Measurements from ENCODE around the gene ZNF239. TPM values are rescaled to one million over a fixed set of nuclear protein-coding genes. Genes with fewer than 3 reads are reported as not detected.

The ZNF239 gene
- total and polyA plus RNA-seq, 2 donors (not counting 3 experiments of a cell fraction or from before 2014, with no cell fraction given), result 0.30 to 0.51 TPM

GRCh38 chr10:43576580-43576979, 2.2 kb upstream of the ZNF239 start:
- POLR2A ChIA-PET, result no interaction called here
- no peaks in the 10 kb centered on the region for H3K79me2 ChIP-seq (ENCODE audit: control insufficient read depth, insufficient read depth, low read length)
- FAIRE-seq, result no peak
- peaks cover 6% of the 10 kb centered on the region for H3K4me1 ChIP-seq (ENCODE audit: control insufficient read depth, extremely low read depth, insufficient read depth, low read length)
- no peak overlapping the region for H3K4me2 ChIP-seq (ENCODE audit: insufficient read depth, low read length)
- CTCF ChIA-PET, result no interaction called here
- dilution Hi-C loops (cut with MboI; ENCODE audit: extremely low pct_ligation_motif_present, low sequenced_read_pairs), result no loop called here
- no peak overlapping the region for H2AFZ ChIP-seq (ENCODE audit: low read depth, low read length)
- TF ChIP-seq POLR2A (IDR thresholded peaks at IDR 0.05; ENCODE audit: low read depth, low read length) (no peak), POLR2AphosphoS5 (IDR thresholded peaks at IDR 0.05; ENCODE audit: insufficient read depth, low read depth, low read length) (no peak), JUN (IDR thresholded peaks at IDR 0.05; ENCODE audit: borderline replicate concordance, insufficient read depth, insufficient read length, low read depth) (no peak), MAX (IDR thresholded peaks at IDR 0.05; ENCODE audit: insufficient read depth, insufficient read length) (no peak), GATA2 (IDR thresholded peaks at IDR 0.05; ENCODE audit: insufficient read depth, insufficient read length, low read depth, low read length) (no peak), EZH2 (IDR thresholded peaks at IDR 0.05; ENCODE audit: borderline replicate concordance, low read depth, low read length, severe bottlenecking) (no peak), FOS (IDR thresholded peaks at IDR 0.05; ENCODE audit: borderline replicate concordance, insufficient read depth, low read length) (no peak), MYC (IDR thresholded peaks at IDR 0.05; ENCODE audit: low read depth, low read length) (no peak)
- TF ChIP-seq, protein P1, sequence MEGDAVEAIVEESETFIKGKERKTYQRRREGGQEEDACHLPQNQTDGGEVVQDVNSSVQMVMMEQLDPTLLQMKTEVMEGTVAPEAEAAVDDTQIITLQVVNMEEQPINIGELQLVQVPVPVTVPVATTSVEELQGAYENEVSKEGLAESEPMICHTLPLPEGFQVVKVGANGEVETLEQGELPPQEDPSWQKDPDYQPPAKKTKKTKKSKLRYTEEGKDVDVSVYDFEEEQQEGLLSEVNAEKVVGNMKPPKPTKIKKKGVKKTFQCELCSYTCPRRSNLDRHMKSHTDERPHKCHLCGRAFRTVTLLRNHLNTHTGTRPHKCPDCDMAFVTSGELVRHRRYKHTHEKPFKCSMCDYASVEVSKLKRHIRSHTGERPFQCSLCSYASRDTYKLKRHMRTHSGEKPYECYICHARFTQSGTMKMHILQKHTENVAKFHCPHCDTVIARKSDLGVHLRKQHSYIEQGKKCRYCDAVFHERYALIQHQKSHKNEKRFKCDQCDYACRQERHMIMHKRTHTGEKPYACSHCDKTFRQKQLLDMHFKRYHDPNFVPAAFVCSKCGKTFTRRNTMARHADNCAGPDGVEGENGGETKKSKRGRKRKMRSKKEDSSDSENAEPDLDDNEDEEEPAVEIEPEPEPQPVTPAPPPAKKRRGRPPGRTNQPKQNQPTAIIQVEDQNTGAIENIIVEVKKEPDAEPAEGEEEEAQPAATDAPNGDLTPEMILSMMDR (IDR thresholded peaks at IDR 0.05; ENCODE audit: extremely low read depth in 1 of 2, insufficient read depth in 1 of 2, low read depth in 1 of 2, low read length in 2 of 2), result no peak
- DNase-seq (ENCODE audit: low read depth, low spot score), result no peak
- H3K9me3 ChIP-seq (replicated peaks; ENCODE audit: control insufficient read depth, insufficient read depth, low read length), result no peaks in the 10 kb centered on the region
- H3K36me3 ChIP-seq (ENCODE audit: control insufficient read depth in 2 of 2, extremely low read depth in 1 of 2, insufficient read depth in 2 of 2, low read length in 2 of 2), result no peaks in the 10 kb centered on the region
- no TSS peak for BruUV-seq (replicated peaks)
- no peaks in the 10 kb centered on the region for H3K9me1 ChIP-seq (replicated peaks; ENCODE audit: control insufficient read depth, extremely low read depth, insufficient read depth, low read length)
- no peak overlapping the region for H3K27ac ChIP-seq (ENCODE audit: insufficient read depth, low read depth, low read length)
- no peak overlapping the region for H3K4me3 ChIP-seq (replicated peaks in 1 of 3; ENCODE audit: insufficient read depth in 1 of 3, low read depth in 1 of 3, low read length in 3 of 3)
- intact Hi-C loops (cut with micrococcal nuclease), result no loop called here
- H4K20me1 ChIP-seq (replicated peaks; ENCODE audit: control insufficient read depth, extremely low read depth, insufficient read depth, low read length), result no peaks in the 10 kb centered on the region
- peaks cover 0 to 20% of the 10 kb centered on the region in 2 experiments for H3K27me3 ChIP-seq (ENCODE audit: control insufficient read depth in 2 of 2, insufficient read depth in 2 of 2, low read length in 2 of 2)
- H3K9ac ChIP-seq (replicated peaks; ENCODE audit: extremely low read depth, insufficient read depth, low read length), result no peak overlapping the region
